ENCODE results near the gene BMS1.
"Not testable (repeated sequence)": the region's sequence is repeated elsewhere in the genome, so short reads cannot be mapped to it uniquely, and the experiment has no call there.

BMS1 gene

DNA sequence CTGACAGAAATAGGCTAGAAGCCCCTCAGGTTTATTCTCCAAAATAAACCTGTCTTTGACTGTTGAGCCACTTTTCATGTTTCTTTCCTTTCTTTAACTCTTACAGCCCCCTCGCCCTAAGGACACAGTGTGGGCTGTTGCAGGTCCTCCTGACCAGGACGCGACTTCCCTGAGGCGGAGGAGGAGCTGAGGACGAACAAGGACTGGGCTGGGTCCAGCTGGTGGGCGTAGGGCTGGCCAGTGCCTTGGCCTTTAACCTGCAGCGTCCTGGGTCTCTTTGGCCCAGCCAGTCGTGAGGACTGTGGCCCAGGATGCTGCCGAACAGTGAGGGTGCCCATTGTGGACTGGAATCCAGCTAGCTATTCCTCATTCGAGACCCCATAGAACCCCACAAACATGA, 13.4 kb upstream of the BMS1 start:
- no peak for DNase-seq
- no peak for TF ChIP-seq GATA1 (IDR thresholded peaks at IDR 0.05; ENCODE audit: low read depth, low read length)
- TF ChIP-seq POLR2A (IDR thresholded peaks at IDR 0.05; ENCODE audit: low read length) = no peak

DNA sequence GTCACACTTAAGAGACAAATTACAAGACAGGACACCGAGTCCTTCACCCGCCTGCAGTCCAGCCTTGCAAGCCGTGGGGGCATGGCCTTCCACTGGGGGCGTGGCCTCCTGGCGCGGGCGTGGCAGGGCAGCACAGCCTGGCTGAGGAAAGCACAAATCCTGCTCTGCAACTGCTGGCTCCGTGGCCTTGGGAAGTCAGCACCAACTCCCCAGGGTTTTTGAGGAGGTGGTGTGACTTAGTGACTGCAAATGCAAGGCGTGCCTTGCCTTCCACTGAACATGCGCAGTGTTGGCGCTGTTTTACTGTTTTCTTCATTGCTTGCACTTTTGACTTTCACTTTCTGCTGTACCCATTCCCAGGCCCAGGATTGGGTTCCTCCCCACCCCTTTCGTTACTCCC, 12.9 kb upstream of the BMS1 start:
- no peak for DNase-seq
- TF ChIP-seq GATA1 (IDR thresholded peaks at IDR 0.05; ENCODE audit: low read depth, low read length) (no peak), POLR2A (IDR thresholded peaks at IDR 0.05; ENCODE audit: low read length) (no peak)

DNA sequence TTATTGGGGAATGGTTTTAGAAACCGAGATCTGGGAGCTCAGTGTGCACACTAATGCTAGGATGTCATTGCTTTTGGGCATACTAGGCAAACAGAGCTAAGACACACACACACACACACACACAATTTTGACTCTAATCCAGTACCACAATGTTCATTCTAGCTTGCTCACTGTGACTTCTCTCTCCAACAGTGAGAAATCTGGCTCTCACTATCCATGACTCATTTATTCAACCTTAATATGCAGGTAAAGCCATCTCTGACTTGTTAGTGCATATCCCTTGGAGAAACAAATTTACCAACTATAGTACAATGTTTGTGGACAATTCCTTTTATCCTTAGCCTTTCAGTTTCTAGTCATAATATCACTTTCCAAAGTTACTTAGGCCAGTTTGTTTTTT, 5.9 kb upstream of the BMS1 start:
- no peak for TF ChIP-seq GATA1 (IDR thresholded peaks at IDR 0.05; ENCODE audit: low read depth, low read length)
- no peak for DNase-seq

DNA sequence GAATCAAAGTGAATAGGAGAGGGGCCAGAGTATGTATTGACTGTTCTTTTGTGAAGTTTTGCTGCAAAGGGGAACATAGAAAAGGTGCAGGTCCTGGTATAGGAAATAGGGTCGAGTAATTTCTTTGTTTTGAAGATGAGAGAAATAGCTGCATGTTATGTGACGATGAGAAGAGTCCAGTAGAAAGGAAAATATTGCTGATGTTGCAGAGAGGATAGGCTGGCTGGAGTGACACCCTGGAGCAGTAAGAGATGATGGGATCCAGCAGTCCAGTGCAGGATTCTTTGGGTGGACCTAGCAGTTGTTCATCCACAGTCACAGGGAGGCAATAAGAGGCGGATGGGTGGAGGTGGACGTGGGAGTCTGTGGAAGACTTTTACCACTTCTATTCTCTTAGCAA, 2.1 kb upstream of the BMS1 start:
- no peak for DNase-seq
- TF ChIP-seq GATA1 (IDR thresholded peaks at IDR 0.05; ENCODE audit: low read depth, low read length) (no peak), POLR2A (IDR thresholded peaks at IDR 0.05; ENCODE audit: low read length) (no peak)

DNA sequence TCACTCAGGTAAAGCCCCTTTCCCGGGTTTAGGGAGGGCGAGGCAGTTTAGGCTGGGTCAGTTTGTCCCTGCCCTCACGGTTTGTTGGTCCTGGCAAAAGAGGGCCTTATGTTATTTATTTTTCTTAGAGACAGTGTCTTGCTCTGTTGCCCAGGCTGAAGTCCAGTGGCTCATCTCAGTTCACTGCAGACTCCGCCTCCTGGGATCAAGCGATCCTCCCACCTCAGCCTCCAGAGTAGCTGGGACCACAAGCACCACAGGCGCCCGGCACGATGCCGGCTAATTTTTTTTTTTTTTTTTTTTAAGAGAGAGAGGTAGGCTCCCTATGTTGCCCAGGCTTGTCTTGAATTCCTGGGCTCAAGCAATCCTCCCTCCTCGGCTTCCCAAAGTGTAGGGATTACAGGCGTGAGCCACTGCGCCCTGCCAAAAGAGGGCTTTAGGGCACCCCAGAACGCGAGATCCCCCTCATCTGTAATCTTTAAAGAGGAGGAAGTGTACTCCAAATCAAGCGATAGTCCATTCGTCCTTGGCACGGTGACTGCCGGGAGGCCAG, 626 bp upstream of the BMS1 start:
- peak in 1 of 2 experiments; percentile 40 for DNase-seq
- no peak for TF ChIP-seq GATA1 (IDR thresholded peaks at IDR 0.05; ENCODE audit: low read depth, low read length)
- TF ChIP-seq POLR2A (IDR thresholded peaks at IDR 0.05; ENCODE audit: low read length) = no peak

DNA sequence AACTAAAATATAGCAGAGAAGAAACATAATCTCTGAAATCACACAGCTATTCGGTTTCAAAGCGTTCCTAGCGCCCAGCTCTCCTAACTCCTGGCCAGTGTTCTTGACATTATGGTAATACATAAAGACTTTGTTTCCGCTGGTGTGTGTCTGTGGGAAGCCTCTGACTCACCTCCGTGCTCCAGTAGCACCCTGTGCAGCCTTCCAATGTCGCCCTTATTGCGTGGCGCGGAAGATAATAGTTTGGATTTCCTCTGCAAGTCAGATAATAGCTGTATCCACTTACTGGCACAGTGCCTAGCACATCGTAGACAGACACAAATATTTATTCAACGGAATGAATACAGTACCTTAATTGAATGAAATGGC, 570 bp downstream of the BMS1 start:
- DNase-seq = peak; percentile 62 to 76
- TF ChIP-seq POLR2A (IDR thresholded peaks at IDR 0.05; ENCODE audit: low read length) = no peak
- TF ChIP-seq GATA1 (IDR thresholded peaks at IDR 0.05; ENCODE audit: low read depth, low read length) = no peak

DNA sequence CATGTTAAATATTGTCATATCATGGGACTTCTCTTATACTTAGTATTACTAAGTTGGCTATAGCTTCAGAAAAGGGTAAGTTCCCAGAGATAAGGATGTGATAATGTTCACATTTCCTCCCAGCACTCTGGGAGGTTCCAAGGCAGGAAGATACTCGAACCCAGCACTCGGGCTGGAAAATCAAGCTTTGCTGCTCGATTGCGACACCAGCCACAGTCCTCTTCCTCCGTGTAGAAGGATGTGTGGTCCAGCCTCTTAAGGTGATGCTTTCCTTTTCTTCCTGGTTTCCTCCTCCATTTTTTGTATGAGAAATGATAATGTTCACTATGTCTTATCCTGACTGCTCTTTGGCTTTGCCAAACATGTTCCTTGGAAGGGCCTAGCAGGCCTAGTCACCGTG, 3.2 kb downstream of the BMS1 start:
- TF ChIP-seq GATA1 (IDR thresholded peaks at IDR 0.05; ENCODE audit: low read depth, low read length) = no peak
- no peak for TF ChIP-seq POLR2A (IDR thresholded peaks at IDR 0.05; ENCODE audit: low read length)
- no peak for DNase-seq

DNA sequence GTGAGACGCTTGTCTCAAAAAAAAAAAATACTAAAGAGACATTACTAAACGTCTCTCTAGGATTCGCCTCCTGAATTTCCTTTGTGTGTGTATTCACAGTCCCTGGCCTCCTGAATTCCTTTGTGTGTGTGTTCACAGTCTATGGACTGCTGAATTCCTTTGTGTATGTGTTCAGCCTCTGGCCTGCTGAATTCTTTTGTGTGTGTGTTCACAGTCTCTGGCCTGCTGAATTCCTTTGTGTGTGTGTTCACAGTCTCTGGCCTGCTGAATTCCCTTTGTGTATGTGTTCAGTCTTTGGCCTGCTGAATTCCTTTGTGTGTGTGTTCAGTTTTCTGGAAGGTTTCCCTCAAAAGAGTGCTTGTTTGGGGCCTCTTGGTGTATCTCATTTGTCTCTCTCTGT, 8.2 kb downstream of the BMS1 start:
- TF ChIP-seq POLR2A (IDR thresholded peaks at IDR 0.05; ENCODE audit: low read length) (no peak), GATA1 (IDR thresholded peaks at IDR 0.05; ENCODE audit: low read depth, low read length) (no peak)
- no peak for DNase-seq

DNA sequence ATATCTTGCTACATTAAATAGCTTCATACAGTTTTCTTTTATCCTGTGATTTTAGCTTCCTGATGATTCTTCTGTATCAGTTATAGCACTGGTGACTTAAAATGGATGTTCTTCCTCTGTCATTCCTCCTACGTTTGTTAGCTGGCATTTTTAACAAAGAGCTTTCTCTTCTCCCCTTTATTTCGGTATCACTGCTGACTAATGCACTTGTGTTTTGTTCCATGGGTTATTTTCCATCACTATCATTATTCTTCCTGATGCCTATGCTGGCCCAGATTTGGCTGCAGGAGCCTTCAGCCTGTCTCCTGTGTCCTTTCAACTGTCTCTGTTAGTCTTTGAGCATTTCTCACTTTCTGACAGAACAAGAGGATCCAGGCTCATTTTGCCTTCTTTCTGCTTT, 13.1 kb downstream of the BMS1 start:
- no peak for TF ChIP-seq GATA1 (IDR thresholded peaks at IDR 0.05; ENCODE audit: low read depth, low read length)
- TF ChIP-seq POLR2A (IDR thresholded peaks at IDR 0.05; ENCODE audit: low read length) = no peak
- no peak for DNase-seq

DNA sequence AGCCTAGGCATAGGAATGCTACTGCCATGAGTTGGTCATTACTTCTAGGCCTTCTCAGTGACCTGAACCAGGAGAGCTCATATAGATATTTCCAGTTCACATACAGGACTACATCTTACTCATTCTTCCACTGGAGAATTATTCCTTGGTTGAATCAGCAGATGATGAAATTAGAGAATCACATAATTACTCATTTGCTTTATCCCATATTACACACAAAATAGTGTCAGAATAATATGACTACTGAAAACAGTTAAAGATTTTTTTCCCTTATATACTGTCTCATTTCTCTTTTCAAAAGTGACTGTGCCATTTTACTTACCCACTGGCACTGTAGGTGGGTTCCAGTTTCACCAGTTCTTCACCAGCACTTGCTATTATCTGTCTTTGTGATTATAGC, 18.5 kb downstream of the BMS1 start:
- TF ChIP-seq POLR2A (IDR thresholded peaks at IDR 0.05; ENCODE audit: low read length) (no peak), GATA1 (IDR thresholded peaks at IDR 0.05; ENCODE audit: low read depth, low read length) (no peak)
- no peak for DNase-seq

DNA sequence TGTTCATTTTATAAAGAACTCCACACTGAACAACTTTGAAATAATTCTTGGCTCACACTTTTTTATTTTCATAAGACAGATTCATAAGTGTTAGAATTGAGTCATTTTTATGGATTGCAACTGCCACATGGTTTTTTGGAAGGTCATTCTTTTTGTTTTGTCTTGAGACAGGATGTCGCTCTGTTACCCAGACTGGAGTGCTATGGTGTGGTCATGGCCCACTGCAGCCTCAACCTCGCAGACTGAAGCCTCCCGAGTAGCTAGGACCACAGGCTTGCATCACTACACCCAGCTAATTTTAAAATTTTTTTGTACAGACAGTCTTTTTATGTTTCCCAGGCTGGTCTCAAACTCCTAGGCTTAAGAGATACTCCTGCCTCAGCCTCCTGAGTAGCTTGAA, 20.3 kb downstream of the BMS1 start:
- no peak for TF ChIP-seq POLR2A (IDR thresholded peaks at IDR 0.05; ENCODE audit: low read length)
- no peak for TF ChIP-seq GATA1 (IDR thresholded peaks at IDR 0.05; ENCODE audit: low read depth, low read length)
- DNase-seq = no peak

DNA sequence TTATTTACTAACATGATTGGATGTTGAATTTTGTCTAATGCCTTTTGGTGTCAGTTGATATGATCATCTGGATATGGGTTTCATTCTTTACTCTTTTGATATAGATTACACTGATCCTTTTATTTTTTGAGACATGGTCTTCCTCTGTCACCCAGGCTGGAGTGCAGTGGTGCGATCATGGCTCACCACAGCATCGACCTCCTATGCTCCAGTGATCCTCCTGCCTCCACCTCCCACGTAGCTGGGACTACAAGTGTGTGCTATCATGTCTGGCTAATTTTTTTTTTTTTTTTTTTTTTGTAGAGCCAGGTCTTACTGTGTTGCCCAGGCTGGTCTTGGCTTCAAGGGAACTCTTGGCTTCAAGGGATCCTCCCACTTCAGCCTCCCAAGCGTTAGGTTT, 27.1 kb downstream of the BMS1 start:
- no peak for DNase-seq
- TF ChIP-seq GATA1 (IDR thresholded peaks at IDR 0.05; ENCODE audit: low read depth, low read length) (no peak), POLR2A (IDR thresholded peaks at IDR 0.05; ENCODE audit: low read length) (no peak)

DNA sequence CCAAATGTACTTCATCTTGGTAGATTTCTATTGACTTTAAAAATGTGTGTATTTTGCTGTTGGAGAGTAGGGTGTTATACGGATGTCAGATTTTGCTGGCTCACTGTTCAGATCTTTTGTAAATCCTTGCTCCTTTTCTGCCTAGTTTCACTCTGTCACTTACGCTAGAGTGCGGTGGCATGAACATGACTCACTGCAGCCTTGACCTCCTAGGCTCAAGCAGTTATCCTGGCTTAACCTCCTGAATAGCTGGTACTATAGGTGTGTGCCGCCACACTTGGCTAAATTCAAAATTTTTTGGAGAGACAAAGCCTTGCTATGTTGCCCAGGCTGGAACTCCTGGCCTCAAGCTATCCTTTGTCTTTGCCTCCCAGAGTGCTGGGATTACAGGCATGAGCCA, 29.4 kb downstream of the BMS1 start:
- no peak for TF ChIP-seq POLR2A (IDR thresholded peaks at IDR 0.05; ENCODE audit: low read length)
- no peak for TF ChIP-seq GATA1 (IDR thresholded peaks at IDR 0.05; ENCODE audit: low read depth, low read length)
- DNase-seq = no peak

DNA sequence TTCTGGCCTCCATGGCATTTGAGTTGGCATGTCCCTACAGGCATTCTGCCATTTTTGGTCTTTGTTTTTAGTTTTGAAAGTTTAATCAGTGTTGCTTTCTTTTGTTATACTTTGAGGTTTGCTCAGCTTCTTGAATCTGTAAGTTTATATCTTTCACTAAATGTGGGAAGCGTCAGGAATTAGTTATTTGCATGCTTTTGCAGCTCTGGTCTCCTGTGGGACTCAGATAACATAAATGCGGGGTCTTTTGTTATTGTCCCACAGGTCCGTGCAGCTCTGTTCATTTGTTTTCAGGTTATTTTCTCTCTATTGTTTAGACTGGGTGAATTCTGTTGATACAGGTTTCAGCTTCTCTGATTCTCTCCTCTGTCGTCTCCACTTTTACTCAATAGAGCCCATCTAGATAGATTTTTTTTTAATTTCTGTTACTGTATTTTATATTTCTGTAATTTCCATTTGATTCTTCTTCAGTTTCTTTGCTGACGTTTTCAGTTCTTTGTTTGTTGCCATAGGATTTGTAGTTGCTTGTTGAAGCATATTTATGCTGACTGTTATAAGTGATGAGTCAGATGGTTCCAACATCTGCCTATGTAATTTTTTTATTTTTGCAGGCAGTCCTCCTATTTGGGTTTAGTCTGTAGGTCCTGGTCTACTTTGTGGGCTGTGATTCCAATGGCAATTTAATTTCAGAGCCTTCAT, 31.5 kb downstream of the BMS1 start:
- DNase-seq = not testable (repeated sequence)

DNA sequence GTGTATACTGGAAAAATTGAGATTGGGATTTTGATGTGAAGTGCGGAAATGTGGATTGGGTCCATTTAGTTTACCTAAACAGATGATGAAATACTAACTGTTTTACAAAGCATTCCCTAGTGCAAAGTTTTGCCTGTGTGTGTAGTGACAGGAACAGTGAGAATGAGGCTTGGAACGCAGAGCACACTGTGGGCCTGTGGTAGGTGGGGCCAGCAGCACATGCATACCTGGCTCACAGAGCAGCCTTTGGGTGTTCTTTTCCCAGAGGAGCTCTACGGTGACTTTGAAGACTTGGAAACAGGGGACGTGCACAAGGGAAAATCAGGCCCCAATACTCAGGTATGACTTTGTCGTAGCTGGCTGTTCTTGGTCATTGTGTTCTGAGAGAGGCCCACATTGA, 33.7 kb downstream of the BMS1 start:
- DNase-seq = not testable (repeated sequence)

DNA sequence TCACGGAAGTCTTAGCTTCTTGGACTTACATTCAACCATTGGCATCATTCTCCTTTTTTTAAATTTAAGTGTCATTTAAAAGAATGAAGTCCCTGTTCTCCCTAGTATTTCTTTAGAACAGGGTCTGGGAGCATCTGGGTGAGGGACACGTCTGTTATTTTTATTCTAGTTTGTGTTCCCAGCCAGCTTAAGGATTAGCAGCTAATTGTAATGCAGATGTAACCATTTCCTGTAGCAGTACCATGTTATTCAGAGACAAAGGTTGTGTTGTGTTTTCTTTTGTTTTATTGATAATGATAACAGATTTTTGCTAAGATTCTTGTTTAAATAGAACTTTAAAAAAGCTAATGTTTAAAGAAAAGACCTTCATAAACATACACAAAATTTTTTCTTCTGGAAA, 34.3 kb downstream of the BMS1 start:
- TF ChIP-seq POLR2A (IDR thresholded peaks at IDR 0.05; ENCODE audit: low read length) = no peak
- no peak for TF ChIP-seq GATA1 (IDR thresholded peaks at IDR 0.05; ENCODE audit: low read depth, low read length)
- DNase-seq = no peak

DNA sequence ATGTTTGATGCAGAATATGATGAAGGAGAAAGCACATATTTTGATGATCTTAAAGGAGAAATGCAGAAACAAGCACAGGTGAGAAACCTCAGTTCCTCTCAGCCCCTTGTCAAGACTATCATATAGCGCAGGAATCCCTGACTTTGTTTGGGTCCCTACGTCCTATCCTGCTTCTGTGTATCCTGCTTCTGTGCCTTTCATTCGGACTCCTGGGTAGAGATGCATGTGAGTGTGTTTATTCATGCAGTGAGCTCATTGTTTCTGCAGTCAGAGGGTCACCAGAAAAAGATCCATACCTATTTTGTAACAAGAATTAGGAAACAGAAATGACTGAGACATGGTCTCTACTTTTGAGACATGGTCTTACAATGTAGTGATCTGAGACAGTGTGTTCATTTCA, 34.8 kb downstream of the BMS1 start:
- DNase-seq = not testable (repeated sequence)

DNA sequence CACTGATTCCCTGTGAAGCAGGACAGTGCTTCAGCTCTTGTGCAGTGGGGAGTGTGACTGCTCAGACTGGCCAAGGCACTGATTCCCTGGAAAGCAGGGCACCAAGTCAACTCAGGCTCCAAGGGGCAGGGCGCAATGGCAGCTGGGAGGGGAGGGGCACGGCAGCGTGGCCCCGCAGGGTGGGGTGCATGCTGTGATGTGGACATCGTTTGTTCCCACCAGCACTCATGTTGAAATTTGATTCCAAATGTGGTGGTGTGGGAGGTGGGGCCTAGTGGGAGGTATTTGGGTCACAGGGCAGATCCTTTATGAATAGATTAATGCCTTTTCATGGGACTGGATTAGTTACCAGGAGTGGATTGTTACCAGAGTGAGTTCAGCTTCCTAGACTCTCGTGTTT, 44.2 kb downstream of the BMS1 start:
- DNase-seq = not testable (repeated sequence)

Measured in erythroblast (primary cell).